ENCODE measurements around the gene PALD1. TPM values are rescaled to one million over a fixed set of nuclear protein-coding genes. Genes with fewer than 3 reads are reported as not detected.

PALD1 gene
- total RNA-seq, 4 donors from 2014 or later: 5.4 to 10.9 (median 9.2) TPM

DNA sequence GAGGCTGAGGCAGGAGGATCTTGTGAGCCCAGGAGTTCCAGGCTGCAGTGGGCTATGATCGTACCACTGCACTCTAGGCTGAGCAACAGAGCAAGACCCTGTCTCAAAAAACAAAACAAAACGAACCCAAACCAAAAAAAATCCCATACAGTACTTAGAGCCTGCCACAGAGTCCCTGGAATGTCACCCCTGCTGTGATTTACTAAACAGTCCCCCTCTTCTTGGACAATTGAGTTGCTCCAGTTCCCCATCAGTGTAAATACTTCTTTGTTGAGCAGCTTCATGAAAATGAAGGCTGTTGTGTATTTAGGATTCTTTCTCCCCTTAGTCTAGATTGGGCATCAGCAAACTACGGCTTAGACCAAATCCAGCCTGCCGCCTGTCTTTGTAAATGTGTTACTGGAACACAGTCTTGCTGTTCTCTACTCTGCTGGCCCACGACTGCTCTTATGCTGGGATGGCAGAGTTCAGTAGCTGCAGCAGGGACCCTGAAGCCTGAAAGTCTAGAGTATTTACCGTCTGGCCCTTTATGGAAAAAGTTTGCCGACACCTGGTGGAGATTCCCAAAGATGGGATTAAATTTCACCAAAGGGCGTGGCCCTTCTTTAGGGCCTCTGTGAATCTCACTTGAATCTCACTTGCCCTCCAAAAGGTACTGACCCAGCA lies 57.8 kb downstream of the PALD1 start:
- no peak for DNase-seq (ENCODE audit: low spot score in 2 of 2)
- no peak for TF ChIP-seq POLR2A (IDR thresholded peaks at IDR 0.05)
- TF ChIP-seq, protein P1, sequence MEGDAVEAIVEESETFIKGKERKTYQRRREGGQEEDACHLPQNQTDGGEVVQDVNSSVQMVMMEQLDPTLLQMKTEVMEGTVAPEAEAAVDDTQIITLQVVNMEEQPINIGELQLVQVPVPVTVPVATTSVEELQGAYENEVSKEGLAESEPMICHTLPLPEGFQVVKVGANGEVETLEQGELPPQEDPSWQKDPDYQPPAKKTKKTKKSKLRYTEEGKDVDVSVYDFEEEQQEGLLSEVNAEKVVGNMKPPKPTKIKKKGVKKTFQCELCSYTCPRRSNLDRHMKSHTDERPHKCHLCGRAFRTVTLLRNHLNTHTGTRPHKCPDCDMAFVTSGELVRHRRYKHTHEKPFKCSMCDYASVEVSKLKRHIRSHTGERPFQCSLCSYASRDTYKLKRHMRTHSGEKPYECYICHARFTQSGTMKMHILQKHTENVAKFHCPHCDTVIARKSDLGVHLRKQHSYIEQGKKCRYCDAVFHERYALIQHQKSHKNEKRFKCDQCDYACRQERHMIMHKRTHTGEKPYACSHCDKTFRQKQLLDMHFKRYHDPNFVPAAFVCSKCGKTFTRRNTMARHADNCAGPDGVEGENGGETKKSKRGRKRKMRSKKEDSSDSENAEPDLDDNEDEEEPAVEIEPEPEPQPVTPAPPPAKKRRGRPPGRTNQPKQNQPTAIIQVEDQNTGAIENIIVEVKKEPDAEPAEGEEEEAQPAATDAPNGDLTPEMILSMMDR (IDR thresholded peaks at IDR 0.05): peak in 3 of 5 experiments; percentile 23 to 45 (median 27)
- no peak for TF ChIP-seq EP300 (IDR thresholded peaks at IDR 0.05)
- WGBS, 2 donors: 47 to 62% methylated on average over 8 of the region's 8 CpGs
- Histone ChIP-seq H3K27ac (peak overlapping the region in 2 of 4 donors; percentile 17 to 46), H3K4me1 (peaks cover 0 to 22% (median 0%) of the 10 kb centered on the region in 4 donors), H3K27me3 (no peaks in the 10 kb centered on the region), H3K9me3 (no peaks in the 10 kb centered on the region), H3K36me3 (peaks cover 0 to 15% (median 0%) of the 10 kb centered on the region in 3 donors), H3K4me3 (no peak overlapping the region)

DNA sequence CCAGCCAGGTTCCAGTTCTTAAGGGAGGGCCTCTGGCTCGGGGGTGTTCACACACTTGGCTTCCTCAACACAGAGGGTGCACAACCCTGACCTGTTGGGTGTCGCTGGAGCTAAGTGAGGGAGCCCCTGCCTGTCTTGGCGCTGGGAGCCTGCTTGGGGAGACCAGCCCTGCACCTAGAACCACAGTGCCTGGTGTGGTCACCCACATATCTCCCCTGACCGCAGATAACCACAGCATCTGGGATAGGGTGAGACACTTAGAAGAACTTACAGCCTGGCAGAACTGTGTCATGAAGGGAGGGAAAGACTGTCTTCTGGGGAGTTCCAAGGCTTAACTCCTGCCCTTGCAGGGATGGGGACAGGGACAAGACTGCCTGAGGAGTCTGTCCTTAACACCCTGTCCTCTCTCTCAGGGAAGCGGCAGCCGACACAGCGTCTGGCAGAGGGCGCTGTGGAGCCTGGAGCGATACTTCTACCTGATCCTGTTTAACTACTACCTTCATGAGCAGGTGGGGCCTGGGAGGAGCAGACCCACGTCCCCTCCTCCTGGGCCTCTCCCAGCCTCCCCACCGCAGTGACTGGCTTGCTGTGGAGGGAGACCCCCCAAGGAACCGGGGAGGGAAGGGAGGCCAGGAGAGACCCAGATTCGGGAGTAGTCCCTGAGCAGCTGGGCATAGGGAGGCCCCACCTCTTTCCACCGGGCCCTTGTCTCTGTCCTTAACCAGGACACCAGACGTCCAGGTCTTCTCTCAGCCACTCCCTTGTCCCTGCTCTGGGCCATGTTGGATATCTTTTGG lies 59.0 kb downstream of the PALD1 start:
- no peaks in the 10 kb centered on the region for H3K27me3 ChIP-seq

DNA sequence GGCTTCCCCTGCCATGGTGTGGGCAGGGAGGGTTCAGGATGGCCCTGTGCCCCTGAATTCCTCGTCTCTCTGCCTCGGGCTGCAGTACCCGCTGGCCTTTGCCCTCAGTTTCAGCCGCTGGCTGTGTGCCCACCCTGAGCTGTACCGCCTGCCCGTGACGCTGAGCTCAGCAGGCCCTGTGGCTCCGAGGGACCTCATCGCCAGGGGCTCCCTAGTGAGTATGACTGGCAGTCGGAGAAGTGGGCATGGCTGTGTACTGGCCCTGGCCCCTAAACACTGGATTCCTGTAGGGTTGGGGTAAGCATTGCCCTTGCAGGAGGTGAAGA lies 59.6 kb downstream of the PALD1 start:
- Histone ChIP-seq H3K9me3 (no peaks in the 10 kb centered on the region), H3K27ac (no peak overlapping the region), H3K36me3 (peaks cover 0 to 18% (median 0%) of the 10 kb centered on the region in 3 donors), H3K4me3 (no peak overlapping the region), H3K27me3 (no peaks in the 10 kb centered on the region), H3K4me1 (peaks cover 0 to 22% (median 0%) of the 10 kb centered on the region in 4 donors)
- WGBS, 2 donors: 36 to 59% methylated on average over 4 to 10 of the region's 10 CpGs
- TF ChIP-seq, protein P1 (IDR thresholded peaks at IDR 0.05): no peak
- no peak for DNase-seq (ENCODE audit: low spot score in 2 of 2)

More for the DNA sequence above, 59.0 kb downstream of the PALD1 start:
- H3K9me3 ChIP-seq: no peaks in the 10 kb centered on the region
- TF ChIP-seq EP300 (IDR thresholded peaks at IDR 0.05) (no peak), POLR2A (IDR thresholded peaks at IDR 0.05) (no peak)
- TF ChIP-seq, protein P1 (IDR thresholded peaks at IDR 0.05): peak in 2 of 5 experiments; percentile 17 to 30
- peaks cover 0 to 22% (median 0%) of the 10 kb centered on the region in 4 donors for H3K4me1 ChIP-seq
- no peak for DNase-seq (ENCODE audit: low spot score in 2 of 2)
- H3K4me3 ChIP-seq: no peak overlapping the region
- H3K36me3 ChIP-seq: peaks cover 0 to 18% (median 0%) of the 10 kb centered on the region in 3 donors
- WGBS, 2 donors: 68 to 82% methylated on average over 7 to 14 of the region's 15 CpGs
- H3K27ac ChIP-seq: no peak overlapping the region

DNA sequence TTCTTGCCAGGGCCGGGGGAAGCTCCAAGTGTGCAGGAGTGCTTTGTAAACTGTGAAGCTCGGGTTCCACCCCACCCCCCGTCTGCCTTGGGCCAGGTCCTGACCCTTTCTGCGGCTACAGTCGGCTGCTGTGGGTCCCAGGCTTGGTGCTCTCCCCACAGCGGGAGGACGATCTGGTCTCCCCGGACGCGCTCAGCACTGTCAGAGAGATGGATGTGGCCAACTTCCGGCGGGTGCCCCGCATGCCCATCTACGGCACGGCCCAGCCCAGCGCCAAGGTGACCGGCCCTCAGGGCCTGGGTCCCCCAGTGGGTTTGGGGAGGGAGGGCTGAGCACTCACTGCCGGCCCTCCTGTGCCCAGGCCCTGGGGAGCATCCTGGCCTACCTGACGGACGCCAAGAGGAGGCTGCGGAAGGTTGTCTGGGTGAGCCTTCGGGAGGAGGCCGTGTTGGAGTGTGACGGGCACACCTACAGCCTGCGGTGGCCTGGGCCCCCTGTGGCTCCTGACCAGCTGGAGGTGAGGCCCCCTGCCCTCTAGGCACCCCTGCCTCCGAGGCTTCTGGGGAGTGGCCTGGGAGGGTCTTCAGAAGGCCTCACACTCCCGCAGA lies 60.3 kb downstream of the PALD1 start:
- TF ChIP-seq POLR2A (IDR thresholded peaks at IDR 0.05) (no peak), EP300 (IDR thresholded peaks at IDR 0.05) (no peak)
- TF ChIP-seq, protein P1 (IDR thresholded peaks at IDR 0.05): no peak
- H3K36me3 ChIP-seq: peaks cover 0 to 18% (median 0%) of the 10 kb centered on the region in 3 donors
- no peaks in the 10 kb centered on the region for H3K9me3 ChIP-seq
- no peak overlapping the region for H3K27ac ChIP-seq
- WGBS, 2 donors: 92 to 93% methylated on average over 7 of the region's 27 CpGs
- DNase-seq (ENCODE audit: low spot score in 2 of 2): no peak
- no peak overlapping the region for H3K4me3 ChIP-seq
- H3K27me3 ChIP-seq: no peaks in the 10 kb centered on the region
- peaks cover 0 to 22% (median 0%) of the 10 kb centered on the region in 4 donors for H3K4me1 ChIP-seq

All from tibial nerve (tissue), 4 donors.